Thymus (tissue), 11 donors: ENCODE data around the gene COL19A1. TPM values are rescaled to one million over a fixed set of nuclear protein-coding genes. Genes with fewer than 3 reads are reported as not detected.

Experiments used
- DNase-seq, 9 donors: peaks; one replicate each; pipeline ENCODE4 v3.0.0-alpha.2; 2013; ENCODE audit warnings: low spot score in 9 of 9, low read depth in 6 of 9, missing footprints in 1 of 9
- H3K27ac ChIP-seq, 2 donors: one replicate each; pipeline ENCODE4 v1.5.1; 2013; ENCODE audit warnings: control low read depth in 1 of 2, low read depth in 1 of 2, low read length in 1 of 2, mild to moderate bottlenecking in 1 of 2, moderate library complexity in 1 of 2
- H3K27me3 ChIP-seq, 2 donors: one replicate each; pipeline ENCODE4 v1.5.1; 2013; ENCODE audit warnings: low read length in 1 of 2; ENCODE audit not compliant: control insufficient read depth in 2 of 2, insufficient read depth in 1 of 2
- H3K36me3 ChIP-seq, 2 donors: one replicate each; pipeline ENCODE4 v1.5.1; 2013; ENCODE audit warnings: low read length in 1 of 2, mild to moderate bottlenecking in 1 of 2, moderate library complexity in 1 of 2; ENCODE audit not compliant: control insufficient read depth in 2 of 2, insufficient read depth in 2 of 2
- H3K4me1 ChIP-seq, 2 donors: one replicate each; pipeline ENCODE4 v1.5.1; 2013; ENCODE audit warnings: low read length in 2 of 2; ENCODE audit not compliant: control insufficient read depth in 2 of 2, insufficient read depth in 2 of 2
- H3K4me3 ChIP-seq, 2 donors: one replicate each; pipeline ENCODE4 v1.5.1; 2013; ENCODE audit warnings: low read length in 2 of 2, control low read depth in 1 of 2, mild to moderate bottlenecking in 1 of 2
- H3K9me3 ChIP-seq, 2 donors: one replicate each; pipeline ENCODE4 v1.5.1; 2013; ENCODE audit warnings: low read length in 1 of 2, mild to moderate bottlenecking in 1 of 2; ENCODE audit not compliant: control insufficient read depth in 2 of 2, insufficient read depth in 1 of 2
- WGBS: extraction: QIAGEN DNeasy Blood & Tissue Kit; methylation state at CpG from one replicate; pipeline ENCODE4 v1.1.7; 2013; 5-methylcytosine and 5-hydroxymethylcytosine counted together
- polyA plus RNA-seq: library from polyadenylated mRNA; stranded (reverse); fragments of 200-250 nt; gene quantifications from one replicate; pipeline ENCODE4 v1.2.3, GENCODE V29; 2013
- total RNA-seq: library from RNA; stranded (reverse); fragments of 120-200 nt; gene quantifications from one replicate; pipeline ENCODE4 v1.2.4, GENCODE V29; 2013
- donor health status: healthy.

Gene COL19A1
- total and polyA plus RNA-seq, 2 donors = 0.34 to 8.7 TPM

DNA sequence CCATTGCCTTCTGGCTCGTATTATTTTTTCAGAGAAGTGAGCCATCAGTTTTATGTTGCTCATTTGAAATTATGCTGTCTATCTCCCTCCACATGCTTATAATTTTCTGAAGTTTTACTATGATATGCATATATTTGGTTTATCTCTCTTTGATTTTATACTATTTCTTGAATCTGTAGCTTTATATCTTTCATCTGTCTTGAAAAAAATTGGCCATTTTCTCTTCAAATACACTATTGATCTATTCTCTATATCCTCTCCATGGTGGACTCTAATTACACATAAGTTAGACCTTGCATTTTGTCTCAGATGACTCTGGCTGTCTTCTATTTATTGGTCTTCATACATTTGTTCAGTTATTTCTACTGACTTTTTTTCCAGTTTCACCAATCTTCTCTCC, 13.7 kb upstream of the COL19A1 start:
- H3K4me3 ChIP-seq = no peak overlapping the region

DNA sequence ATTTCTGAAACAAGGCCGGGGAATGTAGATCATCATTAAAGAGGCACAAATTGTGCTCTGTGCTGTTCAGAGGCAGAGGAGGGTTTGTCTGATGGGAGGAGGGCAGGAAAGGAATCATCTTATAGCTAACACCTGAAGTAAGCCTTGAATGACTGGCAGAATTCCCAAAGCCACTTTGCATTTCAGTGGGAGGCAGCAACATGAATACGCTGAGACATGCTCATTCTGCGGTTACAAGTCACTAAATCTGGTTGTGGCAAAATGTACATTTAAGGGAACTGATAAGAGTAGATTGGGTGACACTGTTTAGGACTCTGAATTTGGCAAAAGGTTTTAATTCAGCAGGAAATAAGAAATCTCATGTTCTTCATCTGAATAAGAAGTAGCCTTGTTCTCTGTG, 4.4 kb upstream of the COL19A1 start:
- no peak overlapping the region for H3K4me3 ChIP-seq
- H3K27me3 ChIP-seq = peaks cover 10 to 26% of the 10 kb centered on the region in 2 donors
- H3K4me1 ChIP-seq = peaks cover 0 to 9% of the 10 kb centered on the region in 2 donors
- DNase-seq = peak in 1 of 9 donors; percentile 26
- H3K36me3 ChIP-seq = no peaks in the 10 kb centered on the region
- H3K27ac ChIP-seq = no peak overlapping the region
- 91% methylated on average over 3 of the region's 3 CpGs for WGBS
- no peaks in the 10 kb centered on the region for H3K9me3 ChIP-seq

More for the DNA sequence above, 13.7 kb upstream of the COL19A1 start:
- Histone ChIP-seq H3K27ac (no peak overlapping the region), H3K4me1 (no peaks in the 10 kb centered on the region), H3K9me3 (no peaks in the 10 kb centered on the region), H3K36me3 (no peaks in the 10 kb centered on the region), H3K27me3 (no peaks in the 10 kb centered on the region)
- no peak for DNase-seq
- 48% methylated on average over 1 of the region's 1 CpG for WGBS

DNA sequence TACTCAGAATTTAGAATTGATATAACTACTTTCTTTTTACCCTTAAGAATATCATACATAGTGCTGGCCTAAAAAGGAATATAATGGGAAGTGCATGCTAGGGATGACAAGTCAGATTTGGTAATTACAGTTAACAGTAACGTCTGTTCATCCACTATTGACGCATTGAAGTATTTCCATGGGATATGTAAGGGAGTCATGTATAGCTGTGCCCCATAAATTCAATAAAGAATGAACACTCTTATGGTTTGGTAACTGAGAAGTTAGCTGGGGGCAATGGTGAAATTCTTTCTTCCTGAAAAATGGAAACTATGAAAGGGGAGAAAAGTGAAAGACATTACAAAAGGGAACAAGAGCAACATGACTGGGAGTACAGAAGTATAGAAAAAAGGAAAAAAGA, 2.6 kb upstream of the COL19A1 start:
- Histone ChIP-seq H3K27ac (no peak overlapping the region), H3K36me3 (no peaks in the 10 kb centered on the region), H3K27me3 (peaks cover 23 to 44% of the 10 kb centered on the region in 2 donors), H3K4me1 (peaks cover 0 to 9% of the 10 kb centered on the region in 2 donors), H3K4me3 (no peak overlapping the region), H3K9me3 (no peaks in the 10 kb centered on the region)
- WGBS = 99% methylated on average over 2 of the region's 2 CpGs
- DNase-seq = no peak

DNA sequence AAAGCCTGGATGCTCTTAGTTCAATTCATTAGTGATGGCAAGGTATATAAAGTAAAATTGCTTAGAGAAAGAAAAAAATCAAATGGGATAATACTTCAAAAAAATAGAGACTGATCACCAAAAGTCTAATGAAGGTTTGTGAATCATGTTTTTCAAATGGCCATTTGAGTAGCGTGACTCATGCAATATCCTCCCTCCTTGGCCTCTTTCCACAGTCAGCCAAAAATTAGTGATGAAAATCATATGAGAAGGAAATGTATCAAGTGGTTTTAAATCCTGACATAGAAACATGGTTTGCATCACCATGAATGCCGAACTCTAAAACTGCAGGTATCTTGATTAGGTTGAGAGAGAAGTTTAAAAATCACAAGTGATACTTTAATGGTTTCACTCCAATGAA, 1.2 kb upstream of the COL19A1 start:
- no peaks in the 10 kb centered on the region for H3K9me3 ChIP-seq
- H3K4me1 ChIP-seq = peaks cover 0 to 9% of the 10 kb centered on the region in 2 donors
- WGBS = 93% methylated on average over 2 of the region's 2 CpGs
- no peak for DNase-seq
- H3K27me3 ChIP-seq = peaks cover 23 to 46% of the 10 kb centered on the region in 2 donors
- H3K27ac ChIP-seq = no peak overlapping the region
- no peaks in the 10 kb centered on the region for H3K36me3 ChIP-seq
- no peak overlapping the region for H3K4me3 ChIP-seq

DNA sequence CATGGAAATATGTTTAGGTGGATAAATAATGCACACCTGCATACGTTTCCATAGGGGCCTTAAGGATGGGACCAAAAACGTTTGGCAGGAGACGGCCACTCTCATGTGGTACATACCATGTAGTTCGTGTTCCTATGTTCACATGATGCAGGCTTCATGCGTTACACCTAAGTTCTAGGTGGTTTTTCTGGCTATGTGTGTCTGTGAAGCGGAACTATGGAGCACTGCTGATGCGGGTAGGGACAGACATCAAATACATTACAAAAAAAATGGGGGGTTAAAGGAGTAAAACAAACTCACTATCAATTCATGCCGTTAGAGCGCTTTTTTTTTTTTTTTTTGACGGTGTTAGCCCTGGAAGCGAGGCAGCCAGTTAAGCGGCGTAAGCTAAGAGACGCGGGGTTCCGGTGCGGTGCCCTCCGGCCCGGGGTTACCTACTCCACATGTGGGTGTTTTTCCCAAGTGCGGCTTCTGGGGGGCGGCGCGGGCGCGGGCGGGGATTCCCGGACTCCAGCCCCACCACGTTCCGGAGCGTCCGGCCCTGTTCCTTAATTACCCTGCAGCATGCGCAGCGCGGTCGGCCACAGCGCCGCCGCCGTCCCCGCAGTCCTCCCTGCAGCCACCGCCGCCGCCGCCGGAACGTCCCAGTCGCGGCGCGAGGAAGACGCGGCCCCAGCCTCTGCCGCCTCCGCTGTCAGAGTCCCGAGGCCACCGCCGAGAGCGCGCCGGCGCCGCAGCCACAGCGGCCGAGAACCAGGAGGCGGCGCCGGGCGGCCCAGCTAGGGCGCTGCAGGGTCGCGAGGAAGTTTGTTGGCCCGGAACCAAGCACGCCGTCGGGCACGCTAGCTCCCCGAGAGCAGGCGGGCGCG, 648 bp downstream of the COL19A1 start:
- WGBS = under 1% methylated on average over 80 of the region's 80 CpGs
- peak overlapping the region; percentile 28 to 51 for H3K4me3 ChIP-seq
- H3K36me3 ChIP-seq = no peaks in the 10 kb centered on the region
- H3K9me3 ChIP-seq = no peaks in the 10 kb centered on the region
- peaks cover 23 to 51% of the 10 kb centered on the region in 2 donors for H3K27me3 ChIP-seq
- H3K27ac ChIP-seq = peak overlapping the region in 1 of 2 donors; percentile 60
- H3K4me1 ChIP-seq = peaks cover 0 to 9% of the 10 kb centered on the region in 2 donors
- DNase-seq = peak in 5 of 9 donors; percentile 13 to 57 (median 37)

DNA sequence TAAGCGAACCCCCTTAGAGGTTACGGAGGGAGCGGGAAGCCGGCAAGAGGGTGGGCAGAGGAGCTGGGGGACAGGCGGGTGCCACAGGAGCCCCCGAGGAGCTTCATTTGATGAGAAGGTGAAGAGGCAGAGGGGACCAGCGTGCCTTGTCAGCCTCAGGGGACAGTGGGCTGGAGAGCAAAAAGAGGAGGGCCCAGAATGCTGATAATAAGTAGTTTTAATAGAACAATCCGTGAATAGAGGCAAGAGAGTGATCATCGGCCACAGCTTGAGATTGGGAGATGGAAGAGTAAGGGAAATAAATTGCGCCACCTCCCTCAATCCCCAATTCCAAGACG, 1.3 kb downstream of the COL19A1 start:
- no peaks in the 10 kb centered on the region for H3K36me3 ChIP-seq
- peak overlapping the region in 1 of 2 donors; percentile 42 for H3K27ac ChIP-seq
- peak overlapping the region; percentile 21 to 51 for H3K4me3 ChIP-seq
- no peak for DNase-seq
- WGBS = 15% methylated on average over 11 of the region's 11 CpGs
- H3K4me1 ChIP-seq = peaks cover 0 to 9% of the 10 kb centered on the region in 2 donors
- no peaks in the 10 kb centered on the region for H3K9me3 ChIP-seq
- H3K27me3 ChIP-seq = peaks cover 23 to 51% of the 10 kb centered on the region in 2 donors

DNA sequence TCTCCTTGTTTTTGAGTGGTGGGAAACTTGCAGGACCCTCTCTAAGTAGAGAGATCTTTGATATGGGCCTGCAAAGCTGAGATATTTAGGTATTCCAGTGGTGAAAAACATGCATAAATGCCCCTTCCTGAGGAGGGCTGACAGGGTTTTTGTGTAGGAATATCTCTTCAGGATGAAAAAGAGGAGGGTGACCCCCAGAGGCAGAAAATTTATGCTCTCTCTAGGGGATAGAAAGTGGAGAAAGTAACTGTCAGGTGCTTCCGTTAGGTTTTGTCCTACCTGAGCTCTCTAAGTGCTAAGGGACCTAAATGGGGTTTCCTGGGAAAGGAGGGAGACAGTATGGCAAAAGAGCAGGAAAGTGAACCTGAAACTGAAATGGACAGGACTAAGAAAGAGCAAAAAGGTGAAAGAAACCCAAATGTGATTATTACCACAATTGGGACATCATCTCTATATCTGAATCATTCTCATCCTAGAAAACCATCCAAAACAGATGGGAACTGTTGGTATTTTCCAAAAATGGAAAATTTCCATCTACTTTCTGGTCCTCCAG, 2.0 kb downstream of the COL19A1 start:
- no peaks in the 10 kb centered on the region for H3K9me3 ChIP-seq
- peaks cover 23 to 51% of the 10 kb centered on the region in 2 donors for H3K27me3 ChIP-seq

DNA sequence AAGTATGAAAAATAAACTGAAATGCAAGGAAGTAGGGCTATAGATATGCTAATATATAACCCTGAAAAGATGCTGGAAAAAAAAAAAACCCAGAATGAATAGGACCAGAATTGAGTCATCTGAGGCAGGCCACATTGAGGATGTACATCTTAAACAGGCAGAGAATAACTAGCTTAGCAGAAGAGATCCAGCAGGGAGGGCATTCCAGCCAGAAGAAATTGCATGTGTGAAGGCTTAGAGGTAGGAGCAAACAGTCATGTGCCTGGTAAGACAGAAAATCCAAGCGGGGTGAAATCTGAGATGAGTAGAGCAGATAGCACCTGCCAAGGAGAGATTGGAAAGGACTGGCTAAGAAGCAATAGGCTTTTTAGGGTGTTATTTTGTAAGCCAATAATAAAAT, 2.6 kb downstream of the COL19A1 start:
- DNase-seq = no peak
- WGBS = 100% methylated on average over 1 of the region's 1 CpG
- Histone ChIP-seq H3K27me3 (peaks cover 23 to 48% of the 10 kb centered on the region in 2 donors), H3K4me1 (peaks cover 0 to 9% of the 10 kb centered on the region in 2 donors), H3K4me3 (no peak overlapping the region), H3K9me3 (no peaks in the 10 kb centered on the region), H3K27ac (no peak overlapping the region), H3K36me3 (no peaks in the 10 kb centered on the region)

More for the DNA sequence above, 2.0 kb downstream of the COL19A1 start:
- Histone ChIP-seq H3K4me1 (peaks cover 0 to 9% of the 10 kb centered on the region in 2 donors), H3K4me3 (no peak overlapping the region), H3K36me3 (no peaks in the 10 kb centered on the region), H3K27ac (no peak overlapping the region)
- 83% methylated on average over 1 of the region's 1 CpG for WGBS
- DNase-seq = peak in 1 of 9 donors; percentile 2

DNA sequence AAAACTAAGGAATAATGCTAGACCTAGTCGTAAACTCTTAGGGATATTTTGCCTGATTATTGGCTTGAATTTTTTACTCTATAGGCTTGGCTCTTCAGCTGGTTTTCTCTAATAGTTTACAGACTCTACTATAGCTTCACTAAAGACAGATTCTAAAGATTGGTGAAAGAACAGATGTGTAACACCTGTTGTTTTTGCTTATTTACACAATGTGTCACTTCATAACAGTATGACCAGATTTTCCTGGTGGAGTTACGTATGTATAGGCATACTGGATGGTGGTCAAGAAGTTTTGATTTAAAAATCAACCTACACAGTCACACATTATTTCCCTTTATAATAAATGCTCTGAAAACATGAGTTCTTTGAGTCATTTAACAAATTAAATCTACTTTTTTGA, 4.8 kb downstream of the COL19A1 start:
- H3K27me3 ChIP-seq = peaks cover 21 to 33% of the 10 kb centered on the region in 2 donors
- no peak overlapping the region for H3K4me3 ChIP-seq
- 96% methylated on average over 2 of the region's 2 CpGs for WGBS
- no peak overlapping the region for H3K27ac ChIP-seq
- peaks cover 0 to 9% of the 10 kb centered on the region in 2 donors for H3K4me1 ChIP-seq
- no peaks in the 10 kb centered on the region for H3K9me3 ChIP-seq
- H3K36me3 ChIP-seq = no peaks in the 10 kb centered on the region
- DNase-seq = no peak
